ENCODE data around the gene ATP8B1. TPM values are rescaled to one million over a fixed set of nuclear protein-coding genes. Genes with fewer than 3 reads are reported as not detected.

ATP8B1 gene
- total RNA-seq, 1 experiment from 2014 or later = 15.9 TPM

- no peaks in the 10 kb centered on the region for H3K9me2 ChIP-seq (ENCODE audit: insufficient read depth)
- peaks cover 10% of the 10 kb centered on the region for H3K79me2 ChIP-seq (ENCODE audit: insufficient read depth, low read length)
- peaks cover 4 to 7% of the 10 kb centered on the region in 2 experiments; a peak in 1 of 4 replicates for H3K9me3 ChIP-seq (ENCODE audit: control insufficient read depth in 1 of 2, insufficient read depth in 1 of 2, low read depth in 1 of 2, low read length in 2 of 2)
- no peaks in the 10 kb centered on the region for H3K4me1 ChIP-seq (ENCODE audit: control insufficient read depth in 1 of 2, insufficient read depth in 2 of 2, low read length in 2 of 2)
- H2AFZ ChIP-seq (ENCODE audit: low read depth, low read length, poor library complexity, severe bottlenecking) = no peak overlapping the region
- no peaks in the 10 kb centered on the region for H4K20me1 ChIP-seq (ENCODE audit: insufficient read depth)
- DNase-seq (ENCODE audit: low read depth, low spot score) (no peak), ATAC-seq (no peak)
- RAD21 ChIA-PET (ENCODE audit: low non-redundant PET in 1 of 2, low total read pairs in 2 of 2, uncharacterized antibody in 2 of 2, unreplicated experiment in 2 of 2) = no interaction called here
- POLR2A ChIA-PET = no interaction called here
- H3K27me3 ChIP-seq (ENCODE audit: insufficient read depth, low read length) = no peaks in the 10 kb centered on the region
- CTCF ChIA-PET = no interaction called here
- BruUV-seq (replicated peaks) = no TSS peak
- H3K4me2 ChIP-seq (ENCODE audit: low read length) = no peak overlapping the region
- H3K9ac ChIP-seq (ENCODE audit: low read length) = no peak overlapping the region
- TF ChIP-seq SIN3A (IDR thresholded peaks at IDR 0.05; ENCODE audit: low read depth) (no peak), SRF (IDR thresholded peaks at IDR 0.05; ENCODE audit: low read depth) (no peak), JUND (IDR thresholded peaks at IDR 0.05) (no peak), ZNF274 (IDR thresholded peaks at IDR 0.05; ENCODE audit: low read depth, low read length) (no peak), SP1 (IDR thresholded peaks at IDR 0.05; ENCODE audit: low read depth) (no peak)
- TF ChIP-seq, protein P1, sequence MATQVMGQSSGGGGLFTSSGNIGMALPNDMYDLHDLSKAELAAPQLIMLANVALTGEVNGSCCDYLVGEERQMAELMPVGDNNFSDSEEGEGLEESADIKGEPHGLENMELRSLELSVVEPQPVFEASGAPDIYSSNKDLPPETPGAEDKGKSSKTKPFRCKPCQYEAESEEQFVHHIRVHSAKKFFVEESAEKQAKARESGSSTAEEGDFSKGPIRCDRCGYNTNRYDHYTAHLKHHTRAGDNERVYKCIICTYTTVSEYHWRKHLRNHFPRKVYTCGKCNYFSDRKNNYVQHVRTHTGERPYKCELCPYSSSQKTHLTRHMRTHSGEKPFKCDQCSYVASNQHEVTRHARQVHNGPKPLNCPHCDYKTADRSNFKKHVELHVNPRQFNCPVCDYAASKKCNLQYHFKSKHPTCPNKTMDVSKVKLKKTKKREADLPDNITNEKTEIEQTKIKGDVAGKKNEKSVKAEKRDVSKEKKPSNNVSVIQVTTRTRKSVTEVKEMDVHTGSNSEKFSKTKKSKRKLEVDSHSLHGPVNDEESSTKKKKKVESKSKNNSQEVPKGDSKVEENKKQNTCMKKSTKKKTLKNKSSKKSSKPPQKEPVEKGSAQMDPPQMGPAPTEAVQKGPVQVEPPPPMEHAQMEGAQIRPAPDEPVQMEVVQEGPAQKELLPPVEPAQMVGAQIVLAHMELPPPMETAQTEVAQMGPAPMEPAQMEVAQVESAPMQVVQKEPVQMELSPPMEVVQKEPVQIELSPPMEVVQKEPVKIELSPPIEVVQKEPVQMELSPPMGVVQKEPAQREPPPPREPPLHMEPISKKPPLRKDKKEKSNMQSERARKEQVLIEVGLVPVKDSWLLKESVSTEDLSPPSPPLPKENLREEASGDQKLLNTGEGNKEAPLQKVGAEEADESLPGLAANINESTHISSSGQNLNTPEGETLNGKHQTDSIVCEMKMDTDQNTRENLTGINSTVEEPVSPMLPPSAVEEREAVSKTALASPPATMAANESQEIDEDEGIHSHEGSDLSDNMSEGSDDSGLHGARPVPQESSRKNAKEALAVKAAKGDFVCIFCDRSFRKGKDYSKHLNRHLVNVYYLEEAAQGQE (IDR thresholded peaks at IDR 0.05; ENCODE audit: low read depth) = no peak
- TF ChIP-seq, protein P2, sequence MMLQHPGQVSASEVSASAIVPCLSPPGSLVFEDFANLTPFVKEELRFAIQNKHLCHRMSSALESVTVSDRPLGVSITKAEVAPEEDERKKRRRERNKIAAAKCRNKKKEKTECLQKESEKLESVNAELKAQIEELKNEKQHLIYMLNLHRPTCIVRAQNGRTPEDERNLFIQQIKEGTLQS (IDR thresholded peaks at IDR 0.05) = no peak
- intact Hi-C loops (cut with micrococcal nuclease) = no loop called here
- no peak overlapping the region for H3K27ac ChIP-seq (ENCODE audit: low read depth, low read length)
- peaks cover 0 to 12% of the 10 kb centered on the region in 2 experiments; a peak in 1 of 4 replicates for H3K36me3 ChIP-seq (ENCODE audit: control insufficient read depth in 1 of 2, insufficient read depth in 2 of 2, low read length in 2 of 2)
- H3K4me3 ChIP-seq (replicated peaks in 1 of 2; ENCODE audit: low read depth in 1 of 2, low read length in 2 of 2) = no peak overlapping the region
These were observed 147.4 kb downstream of the ATP8B1 start for GRCh38 chr18:57655740-57656139.

- DNase-seq (ENCODE audit: low read depth, low spot score) = no peak
- Histone ChIP-seq H3K4me2 (ENCODE audit: low read length) (no peak overlapping the region), H3K27ac (ENCODE audit: low read depth, low read length) (no peak overlapping the region), H3K4me1 (ENCODE audit: control insufficient read depth in 1 of 2, insufficient read depth in 2 of 2, low read length in 2 of 2) (no peaks in the 10 kb centered on the region), H4K20me1 (ENCODE audit: insufficient read depth) (no peaks in the 10 kb centered on the region), H3K27me3 (ENCODE audit: insufficient read depth, low read length) (no peaks in the 10 kb centered on the region), H3K9me3 (ENCODE audit: control insufficient read depth in 1 of 2, insufficient read depth in 1 of 2, low read depth in 1 of 2, low read length in 2 of 2) (peaks cover 4 to 7% of the 10 kb centered on the region in 2 experiments; a peak in 1 of 4 replicates), H3K9ac (ENCODE audit: low read length) (no peak overlapping the region), H3K36me3 (ENCODE audit: control insufficient read depth in 1 of 2, insufficient read depth in 2 of 2, low read length in 2 of 2) (peaks cover 0 to 12% of the 10 kb centered on the region in 2 experiments; a peak in 2 of 4 replicates), H2AFZ (ENCODE audit: low read depth, low read length, poor library complexity, severe bottlenecking) (no peak overlapping the region), H3K4me3 (replicated peaks in 1 of 2; ENCODE audit: low read depth in 1 of 2, low read length in 2 of 2) (no peak overlapping the region), H3K9me2 (ENCODE audit: insufficient read depth) (no peaks in the 10 kb centered on the region), H3K79me2 (ENCODE audit: insufficient read depth, low read length) (peaks cover 6% of the 10 kb centered on the region)
- RAD21 ChIA-PET (ENCODE audit: low non-redundant PET in 1 of 2, low total read pairs in 2 of 2, uncharacterized antibody in 2 of 2, unreplicated experiment in 2 of 2) = no interaction called here
- CTCF ChIA-PET = no interaction called here
- intact Hi-C loops (cut with micrococcal nuclease) = no loop called here
- POLR2A ChIA-PET = no interaction called here
- no TSS peak for BruUV-seq (replicated peaks)
- ATAC-seq = no peak
- TF ChIP-seq EZH2 (IDR thresholded peaks at IDR 0.05) (no peak), JUND (IDR thresholded peaks at IDR 0.05) (no peak), ZNF274 (IDR thresholded peaks at IDR 0.05; ENCODE audit: low read depth, low read length) (no peak), EZH2phosphoT487 (IDR thresholded peaks at IDR 0.05; ENCODE audit: borderline replicate concordance) (no peak), POLR2AphosphoS5 (IDR thresholded peaks at IDR 0.05; ENCODE audit: low read depth, low read length) (no peak), ZFX (IDR thresholded peaks at IDR 0.05) (no peak), SIN3A (IDR thresholded peaks at IDR 0.05; ENCODE audit: low read depth) (no peak), EGR1 (IDR thresholded peaks at IDR 0.05; ENCODE audit: low read depth) (no peak), CEBPB (IDR thresholded peaks at IDR 0.05; ENCODE audit: low read depth) (no peak)
- TF ChIP-seq, protein P3, sequence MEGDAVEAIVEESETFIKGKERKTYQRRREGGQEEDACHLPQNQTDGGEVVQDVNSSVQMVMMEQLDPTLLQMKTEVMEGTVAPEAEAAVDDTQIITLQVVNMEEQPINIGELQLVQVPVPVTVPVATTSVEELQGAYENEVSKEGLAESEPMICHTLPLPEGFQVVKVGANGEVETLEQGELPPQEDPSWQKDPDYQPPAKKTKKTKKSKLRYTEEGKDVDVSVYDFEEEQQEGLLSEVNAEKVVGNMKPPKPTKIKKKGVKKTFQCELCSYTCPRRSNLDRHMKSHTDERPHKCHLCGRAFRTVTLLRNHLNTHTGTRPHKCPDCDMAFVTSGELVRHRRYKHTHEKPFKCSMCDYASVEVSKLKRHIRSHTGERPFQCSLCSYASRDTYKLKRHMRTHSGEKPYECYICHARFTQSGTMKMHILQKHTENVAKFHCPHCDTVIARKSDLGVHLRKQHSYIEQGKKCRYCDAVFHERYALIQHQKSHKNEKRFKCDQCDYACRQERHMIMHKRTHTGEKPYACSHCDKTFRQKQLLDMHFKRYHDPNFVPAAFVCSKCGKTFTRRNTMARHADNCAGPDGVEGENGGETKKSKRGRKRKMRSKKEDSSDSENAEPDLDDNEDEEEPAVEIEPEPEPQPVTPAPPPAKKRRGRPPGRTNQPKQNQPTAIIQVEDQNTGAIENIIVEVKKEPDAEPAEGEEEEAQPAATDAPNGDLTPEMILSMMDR (IDR thresholded peaks at IDR 0.05 in 2 of 3, conservative IDR thresholded peaks at IDR 0.05 in 1 of 3; ENCODE audit: borderline replicate concordance in 1 of 3, insufficient read depth in 1 of 3, low read depth in 2 of 3, low read length in 2 of 3) = no peak
These were observed 151.2 kb downstream of the ATP8B1 start for GRCh38 chr18:57651914-57652313.

Data from HCT116 (cell line).